Fibroblast of lung (primary cell): ENCODE results near the gene SREBF2. TPM values are rescaled to one million over a fixed set of nuclear protein-coding genes. Genes with fewer than 3 reads are reported as not detected.

Experiments
- DNase-seq, 2 donors: peaks; one replicate each; pipeline versions ENCODE4 v3.0.0 to v3.0.0-alpha.2; 2010; ENCODE audit warnings: low read depth in 2 of 2
- H2AFZ ChIP-seq: 2 replicates; pipeline ENCODE4 v1.5.1; 2012; ENCODE audit warnings: low read length, control low read depth, inconsistent platforms
- H3K27ac ChIP-seq: 2 replicates; pipeline ENCODE4 v1.5.1; 2011; ENCODE audit warnings: low read length, control low read depth; ENCODE audit not compliant: insufficient read depth
- H3K27me3 ChIP-seq: 2 replicates; pipeline ENCODE4 v1.5.1; 2011; ENCODE audit warnings: mild to moderate bottlenecking, low read length; ENCODE audit not compliant: control insufficient read depth, insufficient read depth
- H3K36me3 ChIP-seq: 2 replicates; pipeline ENCODE4 v1.5.1; 2011; ENCODE audit warnings: low read length; ENCODE audit not compliant: control insufficient read depth, insufficient read depth
- H3K4me1 ChIP-seq: 2 replicates; pipeline ENCODE4 v1.5.1; 2011; ENCODE audit warnings: low read length; ENCODE audit not compliant: control insufficient read depth, insufficient read depth; ENCODE audit errors: extremely low read depth
- H3K4me2 ChIP-seq: 2 replicates; pipeline ENCODE4 v1.5.1; 2011; ENCODE audit warnings: low read length, control low read depth; ENCODE audit not compliant: insufficient read depth; ENCODE audit errors: extremely low read depth
- H3K4me3 ChIP-seq, 4 experiments: fragments of 200-600 bp in 1 of 4; sonication (generic) in 1 of 4; replicated peaks in 1 of 4; 2 replicates each; pipeline ENCODE4 v1.5.1; 2011 to 2016; ENCODE audit warnings: low read length in 4 of 4, low read depth in 3 of 4, mild to moderate bottlenecking in 3 of 4, control low read depth in 2 of 4, inconsistent platforms in 1 of 4, mixed read lengths in 1 of 4; ENCODE audit not compliant: insufficient read depth in 1 of 4; ENCODE audit errors: control extremely low read depth in 1 of 4
- H3K79me2 ChIP-seq: 2 replicates; pipeline ENCODE4 v1.5.1; 2012; ENCODE audit warnings: mild to moderate bottlenecking, low read length, inconsistent platforms; ENCODE audit not compliant: control insufficient read depth, insufficient read depth
- H3K9ac ChIP-seq: 2 replicates; pipeline ENCODE4 v1.5.1; 2011; ENCODE audit warnings: mild to moderate bottlenecking, low read length, control low read depth; ENCODE audit not compliant: insufficient read depth
- H3K9me3 ChIP-seq: 2 replicates; pipeline ENCODE4 v1.5.1; 2012; ENCODE audit warnings: low read depth, low read length; ENCODE audit not compliant: control insufficient read depth, insufficient read depth
- H4K20me1 ChIP-seq: 2 replicates; pipeline ENCODE4 v1.5.1; 2011; ENCODE audit warnings: low read length; ENCODE audit not compliant: control insufficient read depth, insufficient read depth; ENCODE audit errors: extremely low read depth
- EZH2 ChIP-seq: IDR thresholded peaks from 2 replicates; pipeline ENCODE4 v1.5.1; 2012; ENCODE audit warnings: low read length, control low read depth, mild to moderate bottlenecking; ENCODE audit errors: missing control alignments
- polyA plus RNA-seq, 2 donors: library from polyadenylated mRNA; depleted of rRNA in 1 of 2; stranded (reverse) in 1 of 2; unstranded in 1 of 2; fragments of >200 nt; gene quantifications; 2 replicates each; pipeline ENCODE4 v1.2.1, GENCODE V29; 2011 to 2012; ENCODE audit warnings: missing spikeins in 1 of 2
- total RNA-seq: library from RNA; depleted of rRNA; stranded (reverse); fragments of >200 nt; gene quantifications from 2 replicates; pipeline ENCODE4 v1.2.1, GENCODE V29; 2014
- TF ChIP-seq, protein P1 (sequence below), 2 donors: IDR thresholded peaks in 1 of 2; conservative IDR thresholded peaks in 1 of 2; 1 replicate in 1 of 2; 2 replicates in 1 of 2; pipeline ENCODE4 v1.5.1; 2011 to 2012; ENCODE audit warnings: low read length in 2 of 2, control low read depth in 1 of 2, inconsistent platforms in 1 of 2, low read depth in 1 of 2, mild to moderate bottlenecking in 1 of 2

Gene SREBF2
- total and polyA plus RNA-seq, 2 donors (not counting 1 experiment from before 2014, with no cell fraction given), result 51.7 to 103 TPM

GRCh38 chr22:41920271-41920976 lies 87.5 kb downstream of the SREBF2 start:
- Histone ChIP-seq H3K9ac (no peak overlapping the region), H3K27ac (no peak overlapping the region), H2AFZ (no peak overlapping the region), H3K4me2 (no peak overlapping the region), H4K20me1 (no peaks in the 10 kb centered on the region), H3K4me1 (no peaks in the 10 kb centered on the region), H3K9me3 (no peaks in the 10 kb centered on the region), H3K4me3 (peak overlapping the region in 1 of 4 experiments; percentile 46), H3K36me3 (no peaks in the 10 kb centered on the region), H3K27me3 (peaks cover 12% of the 10 kb centered on the region), H3K79me2 (no peaks in the 10 kb centered on the region)
- TF ChIP-seq, protein P1, sequence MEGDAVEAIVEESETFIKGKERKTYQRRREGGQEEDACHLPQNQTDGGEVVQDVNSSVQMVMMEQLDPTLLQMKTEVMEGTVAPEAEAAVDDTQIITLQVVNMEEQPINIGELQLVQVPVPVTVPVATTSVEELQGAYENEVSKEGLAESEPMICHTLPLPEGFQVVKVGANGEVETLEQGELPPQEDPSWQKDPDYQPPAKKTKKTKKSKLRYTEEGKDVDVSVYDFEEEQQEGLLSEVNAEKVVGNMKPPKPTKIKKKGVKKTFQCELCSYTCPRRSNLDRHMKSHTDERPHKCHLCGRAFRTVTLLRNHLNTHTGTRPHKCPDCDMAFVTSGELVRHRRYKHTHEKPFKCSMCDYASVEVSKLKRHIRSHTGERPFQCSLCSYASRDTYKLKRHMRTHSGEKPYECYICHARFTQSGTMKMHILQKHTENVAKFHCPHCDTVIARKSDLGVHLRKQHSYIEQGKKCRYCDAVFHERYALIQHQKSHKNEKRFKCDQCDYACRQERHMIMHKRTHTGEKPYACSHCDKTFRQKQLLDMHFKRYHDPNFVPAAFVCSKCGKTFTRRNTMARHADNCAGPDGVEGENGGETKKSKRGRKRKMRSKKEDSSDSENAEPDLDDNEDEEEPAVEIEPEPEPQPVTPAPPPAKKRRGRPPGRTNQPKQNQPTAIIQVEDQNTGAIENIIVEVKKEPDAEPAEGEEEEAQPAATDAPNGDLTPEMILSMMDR (conservative IDR thresholded peaks at IDR 0.05 in 1 of 2, IDR thresholded peaks at IDR 0.05 in 1 of 2; ENCODE audit: low read depth in 1 of 2, low read length in 2 of 2), result no peak
- TF ChIP-seq EZH2, result no peak
- DNase-seq, result no peak

DNA sequence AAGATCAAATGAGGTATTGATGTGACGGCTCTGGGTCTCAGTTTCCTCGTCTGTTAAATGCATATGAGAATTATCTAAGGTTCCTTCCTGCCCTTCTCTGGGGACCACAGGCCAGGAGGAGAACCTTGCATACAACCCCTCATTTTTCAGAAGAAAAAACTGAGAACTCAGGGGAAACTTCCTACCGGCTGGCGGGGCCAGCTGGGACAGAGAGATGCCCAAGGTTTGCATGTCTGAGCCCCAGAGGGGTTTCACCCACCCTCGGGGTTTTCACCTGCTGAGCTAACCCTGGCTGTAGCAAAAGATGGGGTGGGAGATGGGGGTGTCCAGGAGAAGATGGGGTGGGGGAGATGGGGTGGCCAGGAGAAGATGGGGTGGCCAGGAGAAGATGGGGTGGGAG lies 89.4 kb downstream of the SREBF2 start:
- Histone ChIP-seq H3K4me3 (no peak overlapping the region), H3K79me2 (no peaks in the 10 kb centered on the region), H3K9me3 (no peaks in the 10 kb centered on the region), H3K27me3 (peaks cover 6% of the 10 kb centered on the region), H4K20me1 (no peaks in the 10 kb centered on the region), H2AFZ (no peak overlapping the region), H3K36me3 (no peaks in the 10 kb centered on the region), H3K4me1 (peaks cover 2% of the 10 kb centered on the region), H3K9ac (no peak overlapping the region), H3K27ac (no peak overlapping the region), H3K4me2 (no peak overlapping the region)
- TF ChIP-seq, protein P1 (conservative IDR thresholded peaks at IDR 0.05 in 1 of 2, IDR thresholded peaks at IDR 0.05 in 1 of 2; ENCODE audit: low read depth in 1 of 2, low read length in 2 of 2), result no peak
- no peak for TF ChIP-seq EZH2
- no peak for DNase-seq

DNA sequence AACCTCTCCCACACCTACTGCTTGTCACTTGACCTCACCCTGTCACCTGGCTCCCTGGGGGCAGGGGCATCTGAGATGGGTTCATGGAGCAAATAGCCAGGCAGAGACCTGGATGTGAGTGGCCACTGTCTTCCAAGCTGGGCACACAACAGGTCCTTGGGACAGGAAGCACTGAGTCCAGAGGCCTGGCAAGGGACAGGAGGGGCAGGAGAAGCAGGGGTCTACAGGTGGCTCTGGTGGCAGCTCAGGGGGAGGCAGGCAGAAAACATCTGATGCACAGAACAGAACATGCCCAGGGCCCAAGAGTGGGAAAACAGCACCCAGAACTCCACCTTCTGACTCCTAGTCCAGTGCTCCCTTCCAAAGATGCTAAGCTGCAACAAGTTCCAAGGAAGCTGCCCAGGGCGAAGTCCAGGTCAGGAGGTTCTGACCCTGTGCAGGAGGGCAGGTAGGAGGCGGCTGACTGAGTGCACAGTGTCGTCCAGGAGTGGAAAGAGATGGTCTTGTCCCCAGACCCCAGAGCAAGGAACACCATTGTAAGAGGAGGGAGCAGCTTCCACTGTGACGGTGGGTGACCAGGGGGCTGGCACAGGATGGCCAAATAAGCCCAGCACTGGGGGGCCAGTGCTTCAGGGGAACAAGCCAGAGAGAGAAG lies 90.2 kb downstream of the SREBF2 start:
- Histone ChIP-seq H3K27me3 (peaks cover 6% of the 10 kb centered on the region), H3K36me3 (no peaks in the 10 kb centered on the region), H3K4me1 (peaks cover 2% of the 10 kb centered on the region), H3K79me2 (no peaks in the 10 kb centered on the region), H3K9ac (no peak overlapping the region), H3K4me2 (no peak overlapping the region), H4K20me1 (no peaks in the 10 kb centered on the region), H3K27ac (no peak overlapping the region), H3K9me3 (no peaks in the 10 kb centered on the region), H3K4me3 (no peak overlapping the region), H2AFZ (no peak overlapping the region)
- DNase-seq, result no peak
- TF ChIP-seq, protein P1 (conservative IDR thresholded peaks at IDR 0.05 in 1 of 2, IDR thresholded peaks at IDR 0.05 in 1 of 2; ENCODE audit: low read depth in 1 of 2, low read length in 2 of 2), result no peak
- no peak for TF ChIP-seq EZH2
